Right lobe of liver (tissue), 6 donors: ENCODE results near the gene ACSS1. TPM values are rescaled to one million over a fixed set of nuclear protein-coding genes. Genes with fewer than 3 reads are reported as not detected.

Source experiments
- ATAC-seq, 4 donors: fragments of 200-7000 bp; cut with Tn5 transposase; one replicate each; pipeline ENCODE4 v1.9.1; 2020; ENCODE audit warnings: mild to moderate bottlenecking in 4 of 4, moderate library complexity in 4 of 4
- DNase-seq, 3 donors: peaks; one replicate each; pipeline ENCODE4 v3.0.0-alpha.2; 2020
- H3K27ac ChIP-seq, 3 donors: fragments of 200-600 bp; one replicate each; pipeline ENCODE4 v1.8.0; 2022
- H3K27me3 ChIP-seq, 2 donors: fragments of 200-600 bp; one replicate each; pipeline ENCODE4 v1.8.0; 2022
- H3K36me3 ChIP-seq, 4 donors: fragments of 200-600 bp; sonication (generic) in 1 of 4; one replicate each; pipeline versions ENCODE4 v1.5.1 to v1.8.0; 2017 to 2022; ENCODE audit warnings: control low read depth in 1 of 4
- H3K4me1 ChIP-seq, 4 donors: fragments of 200-600 bp; sonication (generic) in 1 of 4; one replicate each; pipeline versions ENCODE4 v1.5.1 to v1.8.0; 2017 to 2022; ENCODE audit warnings: control low read depth in 1 of 4
- H3K4me3 ChIP-seq, 3 donors: fragments of 200-600 bp; one replicate each; pipeline ENCODE4 v1.8.0; 2022
- H3K9me3 ChIP-seq, 4 donors: fragments of 200-600 bp; sonication (generic) in 1 of 4; one replicate each; pipeline versions ENCODE4 v1.5.1 to v1.8.0; 2017 to 2022; ENCODE audit warnings: control low read depth in 1 of 4
- CTCF ChIP-seq, 4 donors: fragments of 200-600 bp in 3 of 4; fragments of 450-650 bp in 1 of 4; IDR thresholded peaks; one replicate each; pipeline versions ENCODE4 v1.5.1 to v1.8.0; 2016 to 2022; ENCODE audit warnings: antibody characterized with exemption in 4 of 4, mild to moderate bottlenecking in 2 of 4
- POLR2A ChIP-seq: fragments of 450-650 bp; IDR thresholded peaks from one replicate; pipeline ENCODE4 v1.6.1; 2017; ENCODE audit warnings: antibody characterized with exemption, mild to moderate bottlenecking
- WGBS: methylation state at CpG from one replicate; pipeline ENCODE4 v1.1.6; 2018; ENCODE audit warnings: low coverage, low lambda C conversion rate; ENCODE audit not compliant: insufficient coverage; ENCODE audit errors: missing lambda C conversion rate; 5-methylcytosine and 5-hydroxymethylcytosine counted together
- intact Hi-C, 2 donors: fragments of 100-400 bp; cut with DNase I; formaldehyde crosslinking; loops; one replicate each; pipeline versions ENCODE4 v1.11.2 to v1.14.1; 2022
- total RNA-seq, 6 experiments: library from RNA; depleted of rRNA in 2 of 6; stranded (reverse); fragments of >200 nt in 2 of 6; fragmentation: NEBNext Ultra II Directional in 3 of 6; extraction: Animal tissue kit (Norgen Biotek cat#: 25700) in 3 of 6; gene quantifications; one replicate each; pipeline versions ENCODE4 v1.1.0 to v1.2.4, GENCODE V29; 2016 to 2023
- donor health status: DM: no; HTN: yes; CAD: no.
- donor health status: DM: no; HTN: no; CAD: no.
- donor health status: DM: no; HTN: no; CAD: no.
- donor health status: DM: no; HTN: yes; CAD: no.
- donor health status: DM: no; HTN: yes; CAD: no.

ACSS1 gene
- total RNA-seq, 6 experiments from 2014 or later, result 3.5 to 9.1 (median 6.3) TPM

GRCh38 chr20:24960302-24960801 is 97.6 kb downstream of the ACSS1 start:
- Histone ChIP-seq H3K4me1 (no peaks in the 10 kb centered on the region), H3K27me3 (no peaks in the 10 kb centered on the region), H3K36me3 (peaks cover 0 to 73% (median 39%) of the 10 kb centered on the region in 4 donors), H3K4me3 (no peak overlapping the region), H3K9me3 (no peaks in the 10 kb centered on the region), H3K27ac (no peak overlapping the region)
- ATAC-seq, result no peak
- intact Hi-C loops, result no loop called here
- 67% methylated on average over 1 of the region's 10 CpGs for WGBS
- DNase-seq, result peak in 1 of 3 donors; percentile 39
- TF ChIP-seq POLR2A, result no peak
- no peak for TF ChIP-seq CTCF (IDR thresholded peaks at IDR 0.05)

- no peak for ATAC-seq
- Histone ChIP-seq H3K4me1 (no peaks in the 10 kb centered on the region), H3K9me3 (no peaks in the 10 kb centered on the region), H3K27me3 (no peaks in the 10 kb centered on the region), H3K36me3 (peaks cover 0 to 67% (median 36%) of the 10 kb centered on the region in 4 donors), H3K4me3 (no peak overlapping the region), H3K27ac (no peak overlapping the region)
- TF ChIP-seq POLR2A (no peak), CTCF (IDR thresholded peaks at IDR 0.05) (no peak)
- DNase-seq, result peak in 1 of 3 donors; percentile 43
- intact Hi-C loops, result no loop called here
- 83% methylated on average over 6 of the region's 14 CpGs for WGBS
These were observed 98.2 kb downstream of the ACSS1 start for GRCh38 chr20:24959591-24960301.

GRCh38 chr20:24958506-24959385 is 99.2 kb downstream of the ACSS1 start:
- peaks cover 0 to 57% (median 30%) of the 10 kb centered on the region in 4 donors for H3K36me3 ChIP-seq
- WGBS, result 86% methylated on average over 12 of the region's 20 CpGs
- H3K4me3 ChIP-seq, result no peak overlapping the region
- peaks cover 0 to 5% (median 0%) of the 10 kb centered on the region in 4 donors for H3K4me1 ChIP-seq
- H3K27me3 ChIP-seq, result no peaks in the 10 kb centered on the region
- DNase-seq, result peak in 1 of 3 donors; percentile 41
- no peak for ATAC-seq
- no peak for TF ChIP-seq CTCF (IDR thresholded peaks at IDR 0.05)
- TF ChIP-seq POLR2A, result no peak
- intact Hi-C loops, result no loop called here
- no peak overlapping the region for H3K27ac ChIP-seq
- H3K9me3 ChIP-seq, result no peaks in the 10 kb centered on the region

- H3K27ac ChIP-seq, result no peak overlapping the region
- H3K36me3 ChIP-seq, result peaks cover 0 to 44% (median 20%) of the 10 kb centered on the region in 4 donors
- TF ChIP-seq POLR2A (no peak), CTCF (IDR thresholded peaks at IDR 0.05) (no peak)
- 100% methylated on average over 1 of the region's 18 CpGs for WGBS
- no peak overlapping the region for H3K4me3 ChIP-seq
- DNase-seq (peak in 1 of 3 donors; percentile 46), ATAC-seq (no peak)
- no peaks in the 10 kb centered on the region for H3K27me3 ChIP-seq
- H3K9me3 ChIP-seq, result no peaks in the 10 kb centered on the region
- peaks cover 0 to 17% (median 0%) of the 10 kb centered on the region in 4 donors for H3K4me1 ChIP-seq
- intact Hi-C loops, result no loop called here
These were observed 100.5 kb downstream of the ACSS1 start for GRCh38 chr20:24957326-24958016.
